K562 (cell line): ENCODE results near the gene METTL25B. TPM values are rescaled to one million over a fixed set of nuclear protein-coding genes. Genes with fewer than 3 reads are reported as not detected.

Experiments used
- ATAC-seq: fragments of 200-7000 bp; cut with Tn5 transposase; 3 replicates; pipeline ENCODE4 v1.9.1; 2020; ENCODE audit warnings: moderate library complexity
- BruUV-seq: library from RNA; stranded (reverse); fragments of 400-500 nt; replicated peaks from 2 replicates; lab custom pipeline; 2021; lab: Mats Ljungman, UMichigan
- CTCF ChIA-PET: fragments of 300-600 bp; formaldehyde crosslinking; extraction: SDS; loops from one replicate; lab custom pipeline; 2021; ENCODE audit warnings: low intra/inter-chr PET ratio; lab: Yijun Ruan, JAX
- POLR2A ChIA-PET: fragments of 300-600, 350-650 bp; sonication (Branson Sonifier 250); formaldehyde crosslinking; extraction: SDS; loops from one replicate; lab custom pipeline; 2021; ENCODE audit warnings: antibody characterized with exemption, inconsistent platforms; lab: Yijun Ruan, JAX
- DNase-seq, 4 experiments: peaks; one replicate each; pipeline versions ENCODE4 v3.0.0 to v3.0.0-alpha.2; 2011 to 2018; ENCODE audit warnings: low spot score in 3 of 4, mixed read lengths in 3 of 4; ENCODE audit errors: extremely low read depth in 1 of 4
- FAIRE-seq: peaks from 2 replicates; lab custom pipeline; 2011; peaks lifted over from hg19 to GRCh38; lab: Jason Lieb, UNC
- H2AFZ ChIP-seq: 2 replicates; pipeline ENCODE4 v1.6.0; 2011; ENCODE audit warnings: low read depth, low read length, control low read depth, inconsistent platforms
- H3K27ac ChIP-seq: fragments of 200-600 bp; 3 replicates; pipeline ENCODE4 v1.8.0; 2011; ENCODE audit warnings: low read depth, mild to moderate bottlenecking, control low read depth, inconsistent platforms, low read length, moderate library complexity, mixed read lengths; ENCODE audit errors: extremely low read depth
- H3K27me3 ChIP-seq, 2 experiments: fragments of 300-600 bp in 1 of 2; 2 replicates in 1 of 2; 3 replicates in 1 of 2; pipeline versions ENCODE4 v1.6.0 to v1.8.0; 2011; ENCODE audit warnings: inconsistent platforms in 2 of 2, low read length in 2 of 2, mild to moderate bottlenecking in 1 of 2, mixed read lengths in 1 of 2, moderate library complexity in 1 of 2; ENCODE audit not compliant: control insufficient read depth in 2 of 2, insufficient read depth in 2 of 2
- H3K36me3 ChIP-seq: fragments of 300-600 bp; 3 replicates; pipeline ENCODE4 v1.8.0; 2011; ENCODE audit warnings: mild to moderate bottlenecking, low read length, inconsistent platforms; ENCODE audit not compliant: control insufficient read depth, insufficient read depth
- H3K4me1 ChIP-seq, 2 experiments: fragments of 200-600 bp in 1 of 2; replicated peaks in 1 of 2; 2 replicates in 1 of 2; 3 replicates in 1 of 2; pipeline versions ENCODE4 v1.5.1 to v1.8.0; 2011; ENCODE audit warnings: inconsistent platforms in 2 of 2, low read length in 2 of 2, mild to moderate bottlenecking in 1 of 2, mixed read lengths in 1 of 2, moderate library complexity in 1 of 2; ENCODE audit not compliant: control insufficient read depth in 2 of 2, insufficient read depth in 2 of 2
- H3K4me2 ChIP-seq: 2 replicates; pipeline ENCODE4 v1.6.1; 2011; ENCODE audit warnings: low read length, control low read depth, inconsistent platforms, mixed read lengths; ENCODE audit not compliant: insufficient read depth
- H3K4me3 ChIP-seq: fragments of 200-600 bp; sonication (generic), shearing (Covaris generic); 2 replicates; pipeline ENCODE4 v1.5.1; 2016; ENCODE audit warnings: control low read depth, inconsistent platforms
- H3K79me2 ChIP-seq: fragments of 200-600 bp; 3 replicates; pipeline ENCODE4 v1.8.0; 2011; ENCODE audit warnings: low read length, inconsistent platforms; ENCODE audit not compliant: control insufficient read depth, insufficient read depth
- H3K9ac ChIP-seq, 2 experiments: 2 replicates each; pipeline versions ENCODE4 v1.6.0 to v1.6.1; 2011; ENCODE audit warnings: low read depth in 2 of 2, low read length in 2 of 2, control low read depth in 1 of 2, inconsistent platforms in 1 of 2, mild to moderate bottlenecking in 1 of 2, mixed read lengths in 1 of 2; ENCODE audit not compliant: insufficient read depth in 1 of 2
- H3K9me1 ChIP-seq: one replicate; pipeline ENCODE4 v1.6.0; 2011; ENCODE audit warnings: inconsistent platforms, mild to moderate bottlenecking, low read length, moderate library complexity; ENCODE audit not compliant: control insufficient read depth, insufficient read depth
- H3K9me3 ChIP-seq: replicated peaks from 2 replicates; pipeline ENCODE4 v1.5.1; 2011; ENCODE audit warnings: low read depth, low read length, inconsistent platforms; ENCODE audit not compliant: control insufficient read depth, insufficient read depth
- H4K20me1 ChIP-seq: replicated peaks from 2 replicates; pipeline ENCODE4 v1.6.1; 2011; ENCODE audit warnings: low read length, inconsistent platforms, mixed read lengths; ENCODE audit not compliant: control insufficient read depth, insufficient read depth
- EGR1 ChIP-seq: fragments of 450-650 bp; conservative IDR thresholded peaks from 2 replicates; pipeline ENCODE4 v1.6.1; 2017; ENCODE audit warnings: mild to moderate bottlenecking
- ETS1 ChIP-seq: conservative IDR thresholded peaks from 2 replicates; pipeline ENCODE4 v1.6.1; 2011; ENCODE audit warnings: low read depth, mild to moderate bottlenecking, low read length; ENCODE audit not compliant: control insufficient read depth
- ETV6 ChIP-seq, 3 experiments: fragments of 150-350 bp in 1 of 3; sonication (generic) in 1 of 3; formaldehyde crosslinking in 1 of 3; IDR thresholded peaks; 2 replicates each; pipeline versions ENCODE4 v1.6.1 to v1.8.0; 2014 to 2022; ENCODE audit warnings: borderline replicate concordance in 2 of 3, low read depth in 2 of 3, antibody characterized with exemption in 1 of 3, low read length in 1 of 3, mild to moderate bottlenecking in 1 of 3, missing genetic modification reagents in 1 of 3
- MAZ ChIP-seq, 2 experiments: fragments of 450-650 bp in 1 of 2; sonication (generic) in 1 of 2; formaldehyde crosslinking; IDR thresholded peaks in 1 of 2; conservative IDR thresholded peaks in 1 of 2; 2 replicates each; pipeline versions ENCODE4 v1.4.0 to v1.5.0; 2020; ENCODE audit warnings: mild to moderate bottlenecking in 1 of 2, missing genetic modification reagents in 1 of 2
- SLC30A9 ChIP-seq: fragments of 250-450 bp; sonication (Bioruptor Pico); IDR thresholded peaks from 2 replicates; pipeline ENCODE4 v1.8.0; 2022; ENCODE audit warnings: mild to moderate bottlenecking, moderate library complexity
- SREBF2 ChIP-seq: sonication (generic); formaldehyde crosslinking; IDR thresholded peaks from 2 replicates; pipeline ENCODE4 v1.4.0; 2020; ENCODE audit warnings: mild to moderate bottlenecking, missing genetic modification reagents
- ZNF197 ChIP-seq: fragments of 200-800 bp; sonication (Bioruptor generic); IDR thresholded peaks from 2 replicates; pipeline ENCODE4 v1.6.1; 2016; ENCODE audit warnings: low read depth, missing genetic modification characterization, missing compliant biosample characterization
- ZNF3 ChIP-seq: fragments of 250-450 bp; sonication (Bioruptor Pico); IDR thresholded peaks from 2 replicates; pipeline ENCODE4 v1.5.0; 2021; ENCODE audit warnings: mild to moderate bottlenecking, moderate library complexity
- ZNF384 ChIP-seq: IDR thresholded peaks from 2 replicates; pipeline ENCODE4 v1.6.1; 2012; ENCODE audit warnings: low read depth, low read length, improper control_type of control experiment
- ZNF584 ChIP-seq: fragments of 200-800 bp; sonication (Bioruptor generic); IDR thresholded peaks from 2 replicates; pipeline ENCODE4 v1.6.1; 2016; ENCODE audit warnings: low read depth, mild to moderate bottlenecking, missing genetic modification characterization, missing compliant biosample characterization
- WGBS: fragments of 100-300 bp; shearing (Covaris generic); methylation state at CpG from one replicate; pipeline ENCODE4 v1.1.6; 2016; ENCODE audit warnings: low coverage, mixed read lengths; ENCODE audit not compliant: insufficient coverage; ENCODE audit errors: missing lambda C conversion rate; 5-methylcytosine and 5-hydroxymethylcytosine counted together
- in situ Hi-C: fragments of 300-500 bp; cut with MboI; formaldehyde crosslinking; loops from 4 replicates; pipeline ENCODE4 v1.15.0; 2018; ENCODE audit warnings: inconsistent platforms, mixed read lengths
- intact Hi-C: fragments of 100-400 bp; cut with micrococcal nuclease; formaldehyde crosslinking; loops from 2 replicates; pipeline ENCODE4 v1.14.2; 2022
- polyA plus RNA-seq, 8 experiments: library from polyadenylated mRNA; depleted of rRNA in 4 of 8; stranded (reverse) in 5 of 8; unstranded in 3 of 8; fragments of >200 nt; fragmentation: Nextera tagmentation in 2 of 8; fragmentation: Illumina TruSeq in 1 of 8; extraction: Ambion mirVana in 2 of 8; extraction: Trizol in 1 of 8; gene quantifications; 2 replicates each; pipeline versions ENCODE4 v1.2.1 to v1.2.3, GENCODE V29; 2011 to 2014; ENCODE audit warnings: inconsistent platforms in 1 of 8, missing spikeins in 1 of 8
- total RNA-seq, 7 experiments: library from RNA; depleted of rRNA in 6 of 7; stranded (reverse); fragments of >200 nt in 6 of 7; fragmentation: Illumina TruSeq in 2 of 7; extraction: Trizol in 2 of 7; gene quantifications; 2 replicates each; pipeline versions ENCODE4 v1.2.1 to v1.2.3, GENCODE V29; 2011 to 2021; ENCODE audit warnings: low replicate concordance in 1 of 7
- TF ChIP-seq, protein P1 (sequence below): fragments of 250-450 bp; sonication (Bioruptor Pico); IDR thresholded peaks from 2 replicates; pipeline ENCODE4 v1.8.0; 2022; ENCODE audit warnings: inconsistent platforms
- TF ChIP-seq, protein P2 (sequence below): sonication (generic); formaldehyde crosslinking; IDR thresholded peaks from 2 replicates; pipeline ENCODE4 v1.9.0; 2022; ENCODE audit warnings: mild to moderate bottlenecking, missing genetic modification reagents
- TF ChIP-seq, protein P3 (sequence below), 2 experiments: fragments of 450-650 bp in 1 of 2; IDR thresholded peaks; 2 replicates each; pipeline ENCODE4 v1.6.1; 2011 to 2017; ENCODE audit warnings: low read depth in 2 of 2, antibody characterized with exemption in 1 of 2, borderline replicate concordance in 1 of 2, low read length in 1 of 2, mild to moderate bottlenecking in 1 of 2, mixed read lengths in 1 of 2; ENCODE audit not compliant: control insufficient read depth in 1 of 2

Gene METTL25B
- total and polyA plus RNA-seq, 9 of the 15 experiments (the other 6 are each of a cell fraction or from before 2014, with no cell fraction given): 7.7 to 48.3 (median 33.1) TPM

DNA sequence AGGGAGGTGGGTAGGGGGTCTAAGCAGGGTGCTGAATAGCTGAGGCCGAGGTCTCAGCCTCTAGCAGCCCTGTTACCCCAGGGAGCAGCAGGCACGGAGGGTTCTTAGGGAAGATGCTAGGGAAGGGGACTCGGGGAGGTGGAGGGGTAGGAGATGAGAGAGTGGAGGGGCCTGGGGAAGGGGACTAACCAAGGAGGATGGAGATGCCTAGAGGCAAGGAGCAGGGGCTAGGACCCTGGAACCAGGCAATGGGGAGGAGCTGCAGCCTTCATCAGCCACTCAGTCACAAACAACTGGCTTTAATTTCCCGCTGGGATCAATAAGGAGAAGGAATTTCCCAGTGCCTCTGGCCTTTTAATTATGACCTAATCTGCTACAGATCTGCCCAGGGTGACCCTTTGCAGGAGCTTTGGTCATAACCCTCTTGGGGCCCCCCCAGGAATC, 20.0 kb upstream of the METTL25B start (continued):
- TF ChIP-seq ETS1 (no peak), ZNF384 (no peak), ZNF3 (CRISPR knock-in tag) (no peak), SREBF2 (no peak), ZNF197 (CRISPR knock-in tag) (no peak), SLC30A9 (CRISPR knock-in tag) (no peak)
- TF ChIP-seq, protein P1, sequence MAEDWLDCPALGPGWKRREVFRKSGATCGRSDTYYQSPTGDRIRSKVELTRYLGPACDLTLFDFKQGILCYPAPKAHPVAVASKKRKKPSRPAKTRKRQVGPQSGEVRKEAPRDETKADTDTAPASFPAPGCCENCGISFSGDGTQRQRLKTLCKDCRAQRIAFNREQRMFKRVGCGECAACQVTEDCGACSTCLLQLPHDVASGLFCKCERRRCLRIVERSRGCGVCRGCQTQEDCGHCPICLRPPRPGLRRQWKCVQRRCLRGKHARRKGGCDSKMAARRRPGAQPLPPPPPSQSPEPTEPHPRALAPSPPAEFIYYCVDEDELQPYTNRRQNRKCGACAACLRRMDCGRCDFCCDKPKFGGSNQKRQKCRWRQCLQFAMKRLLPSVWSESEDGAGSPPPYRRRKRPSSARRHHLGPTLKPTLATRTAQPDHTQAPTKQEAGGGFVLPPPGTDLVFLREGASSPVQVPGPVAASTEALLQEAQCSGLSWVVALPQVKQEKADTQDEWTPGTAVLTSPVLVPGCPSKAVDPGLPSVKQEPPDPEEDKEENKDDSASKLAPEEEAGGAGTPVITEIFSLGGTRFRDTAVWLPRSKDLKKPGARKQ (CRISPR knock-in tag): no peak

DNA sequence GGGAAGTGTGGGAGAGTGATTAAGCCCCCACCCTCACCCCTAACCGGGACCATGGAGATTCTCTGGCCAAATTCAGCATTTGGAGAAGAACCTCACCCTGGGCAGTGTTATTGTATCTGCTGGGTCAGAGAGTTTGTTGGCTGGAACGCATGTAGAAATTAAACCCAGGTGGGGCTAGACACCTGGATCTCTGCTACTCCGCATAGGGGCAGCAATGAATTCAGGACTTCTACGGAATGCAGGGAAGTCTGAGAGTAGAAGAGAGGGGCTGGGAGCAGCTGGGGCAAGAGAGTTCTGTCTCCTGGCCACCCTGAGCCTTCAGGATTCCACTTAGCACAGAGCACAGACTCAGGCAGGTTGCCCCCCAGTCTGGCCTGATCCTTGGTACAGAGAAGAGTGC, 19.2 kb upstream of the METTL25B start:
- Histone ChIP-seq H3K36me3 (no peaks in the 10 kb centered on the region), H2AFZ (no peak overlapping the region), H3K27me3 (no peaks in the 10 kb centered on the region), H3K79me2 (no peaks in the 10 kb centered on the region), H3K9ac (no peak overlapping the region), H3K4me2 (no peak overlapping the region), H3K4me1 (peaks cover 7 to 22% of the 10 kb centered on the region in 2 experiments; a peak in 4 of 5 replicates), H3K9me3 (no peaks in the 10 kb centered on the region), H3K27ac (no peak overlapping the region), H3K4me3 (no peak overlapping the region), H3K9me1 (no peaks in the 10 kb centered on the region), H4K20me1 (no peaks in the 10 kb centered on the region)
- in situ Hi-C loops: no loop called here
- ATAC-seq: no peak
- BruUV-seq: no TSS peak
- no peak for DNase-seq
- POLR2A ChIA-PET: interaction anchor here (1.2 kb wide), 1 partner anchor 19 kb away, joined by 4 read pairs; no protein-coding TSS in a partner anchor
- FAIRE-seq: no peak
- intact Hi-C loops: no loop called here
- CTCF ChIA-PET: no interaction called here
- WGBS: 51% methylated on average over 4 of the region's 4 CpGs
- TF ChIP-seq, protein P2, sequence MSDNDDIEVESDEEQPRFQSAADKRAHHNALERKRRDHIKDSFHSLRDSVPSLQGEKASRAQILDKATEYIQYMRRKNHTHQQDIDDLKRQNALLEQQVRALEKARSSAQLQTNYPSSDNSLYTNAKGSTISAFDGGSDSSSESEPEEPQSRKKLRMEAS (CRISPR knock-in tag): no peak
- TF ChIP-seq, protein P3, sequence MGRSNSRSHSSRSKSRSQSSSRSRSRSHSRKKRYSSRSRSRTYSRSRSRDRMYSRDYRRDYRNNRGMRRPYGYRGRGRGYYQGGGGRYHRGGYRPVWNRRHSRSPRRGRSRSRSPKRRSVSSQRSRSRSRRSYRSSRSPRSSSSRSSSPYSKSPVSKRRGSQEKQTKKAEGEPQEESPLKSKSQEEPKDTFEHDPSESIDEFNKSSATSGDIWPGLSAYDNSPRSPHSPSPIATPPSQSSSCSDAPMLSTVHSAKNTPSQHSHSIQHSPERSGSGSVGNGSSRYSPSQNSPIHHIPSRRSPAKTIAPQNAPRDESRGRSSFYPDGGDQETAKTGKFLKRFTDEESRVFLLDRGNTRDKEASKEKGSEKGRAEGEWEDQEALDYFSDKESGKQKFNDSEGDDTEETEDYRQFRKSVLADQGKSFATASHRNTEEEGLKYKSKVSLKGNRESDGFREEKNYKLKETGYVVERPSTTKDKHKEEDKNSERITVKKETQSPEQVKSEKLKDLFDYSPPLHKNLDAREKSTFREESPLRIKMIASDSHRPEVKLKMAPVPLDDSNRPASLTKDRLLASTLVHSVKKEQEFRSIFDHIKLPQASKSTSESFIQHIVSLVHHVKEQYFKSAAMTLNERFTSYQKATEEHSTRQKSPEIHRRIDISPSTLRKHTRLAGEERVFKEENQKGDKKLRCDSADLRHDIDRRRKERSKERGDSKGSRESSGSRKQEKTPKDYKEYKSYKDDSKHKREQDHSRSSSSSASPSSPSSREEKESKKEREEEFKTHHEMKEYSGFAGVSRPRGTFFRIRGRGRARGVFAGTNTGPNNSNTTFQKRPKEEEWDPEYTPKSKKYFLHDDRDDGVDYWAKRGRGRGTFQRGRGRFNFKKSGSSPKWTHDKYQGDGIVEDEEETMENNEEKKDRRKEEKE (IDR thresholded peaks at IDR 0.05; ENCODE audit: borderline replicate concordance in 1 of 2, control insufficient read depth in 1 of 2, low read depth in 2 of 2, low read length in 1 of 2): no peak
- TF ChIP-seq ETV6 (IDR thresholded peaks at IDR 0.05; ENCODE audit: borderline replicate concordance in 1 of 2, low read depth in 2 of 2, low read length in 1 of 2) (no peak), ETV6 (CRISPR knock-in tag; IDR thresholded peaks at IDR 0.05; ENCODE audit: borderline replicate concordance) (no peak), EGR1 (no peak), MAZ (CRISPR knock-in tag; conservative IDR thresholded peaks at IDR 0.05 in 1 of 2, IDR thresholded peaks at IDR 0.05 in 1 of 2) (no peak), ZNF584 (CRISPR knock-in tag) (no peak)
